ENCODE data around the gene SDHAF3.

SDHAF3 gene

DNA sequence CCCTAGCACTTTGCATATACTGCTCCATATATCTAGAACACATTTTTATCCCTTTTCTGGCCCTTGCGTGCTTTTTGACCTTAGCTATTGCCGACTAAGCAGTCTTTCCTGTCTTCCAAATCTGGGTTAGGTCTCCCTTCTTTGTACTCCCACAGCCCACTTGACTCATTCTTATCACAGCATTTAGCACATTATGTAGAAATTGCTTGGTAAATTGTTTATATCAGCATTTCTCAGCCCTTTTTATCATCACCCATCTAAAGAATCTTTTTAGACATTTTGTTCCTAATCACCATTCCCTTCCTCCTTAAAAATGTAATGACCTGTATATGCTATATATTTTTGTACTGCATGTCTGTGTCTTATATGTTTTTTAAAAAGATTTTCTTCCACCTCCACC is 101.7 kb downstream of the SDHAF3 start:
- no peak for DNase-seq

DNA sequence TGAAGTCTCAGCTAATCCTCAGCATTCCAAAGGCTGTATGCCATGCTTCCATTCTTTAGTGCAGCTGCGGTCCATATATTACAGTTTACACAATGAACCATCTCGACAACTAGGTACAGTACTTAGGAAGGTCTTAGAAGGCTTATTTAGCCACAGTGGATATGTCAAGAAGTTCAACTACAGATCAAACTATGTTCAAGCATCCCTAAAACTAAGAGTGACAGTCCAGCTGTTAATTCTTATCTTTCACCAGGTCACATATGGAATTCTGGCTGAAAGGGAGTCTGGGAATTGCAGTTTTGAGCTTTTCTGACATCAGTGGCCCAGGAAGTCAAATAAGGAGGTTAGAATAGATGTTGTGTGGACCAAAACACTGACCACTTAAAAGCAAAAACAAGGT is 106.8 kb downstream of the SDHAF3 start:
- no peak for DNase-seq

DNA sequence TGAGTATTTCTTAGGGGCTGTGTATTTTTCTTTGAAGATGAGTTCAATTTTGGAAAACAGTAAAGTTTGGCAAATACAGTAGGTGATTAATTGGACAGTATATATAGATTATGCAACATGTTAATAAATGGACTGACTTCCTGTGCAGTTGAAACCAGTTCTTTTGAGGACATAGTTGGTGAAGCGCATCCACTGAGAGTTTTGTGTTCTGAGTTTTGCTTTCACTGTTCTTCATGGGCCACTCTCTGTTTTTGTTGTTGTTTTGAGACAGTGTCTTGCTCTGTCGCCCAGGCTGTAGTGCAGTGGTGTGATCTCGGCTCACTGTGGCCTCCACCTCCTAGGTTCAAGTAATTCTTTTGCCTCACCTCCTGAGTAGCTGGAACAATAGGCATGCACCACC is 109.0 kb downstream of the SDHAF3 start:
- no peak for DNase-seq
